HEK293 (cell line): Measurements from ENCODE around the gene ZNF574.

ENCODE experiments used
- HOXC10 ChIP-seq: sonication (generic); formaldehyde crosslinking; IDR thresholded peaks from 2 replicates; pipeline ENCODE4 v1.8.1; 2023; ENCODE audit warnings: mild to moderate bottlenecking, missing genetic modification reagents
- INSM2 ChIP-seq: fragments of 450-650 bp; formaldehyde crosslinking; IDR thresholded peaks from 2 replicates; pipeline ENCODE4 v1.5.1; 2016; ENCODE audit warnings: missing biosample characterization, missing genetic modification characterization
- KLF17 ChIP-seq: fragments of 450-650 bp; formaldehyde crosslinking; IDR thresholded peaks from 2 replicates; pipeline ENCODE4 v1.5.1; 2016; ENCODE audit warnings: missing biosample characterization, missing genetic modification characterization
- PRDM10 ChIP-seq: fragments of 450-650 bp; formaldehyde crosslinking; IDR thresholded peaks from 2 replicates; pipeline ENCODE4 v1.5.1; 2016; ENCODE audit warnings: missing biosample characterization, missing genetic modification characterization
- ZBTB11 ChIP-seq: fragments of 450-650 bp; formaldehyde crosslinking; conservative IDR thresholded peaks from 2 replicates; pipeline ENCODE4 v1.5.1; 2016; ENCODE audit warnings: low read depth, missing biosample characterization, missing genetic modification characterization
- ZBTB48 ChIP-seq: fragments of 450-650 bp; formaldehyde crosslinking; IDR thresholded peaks from 2 replicates; pipeline ENCODE4 v1.5.1; 2016; ENCODE audit warnings: missing biosample characterization, missing genetic modification characterization
- ZNF138 ChIP-seq: fragments of 450-650 bp; formaldehyde crosslinking; IDR thresholded peaks from 2 replicates; pipeline ENCODE4 v1.5.1; 2016; ENCODE audit warnings: missing biosample characterization, missing genetic modification characterization, borderline replicate concordance
- ZNF2 ChIP-seq: fragments of 450-650 bp; formaldehyde crosslinking; IDR thresholded peaks from 2 replicates; pipeline ENCODE4 v1.5.1; 2016; ENCODE audit warnings: missing biosample characterization, missing genetic modification characterization
- ZNF214 ChIP-seq: fragments of 450-650 bp; formaldehyde crosslinking; IDR thresholded peaks from 2 replicates; pipeline ENCODE4 v1.5.1; 2017; ENCODE audit warnings: missing biosample characterization, mild to moderate bottlenecking, missing genetic modification characterization, borderline replicate concordance
- ZNF280C ChIP-seq: fragments of 450-650 bp; formaldehyde crosslinking; IDR thresholded peaks from 2 replicates; pipeline ENCODE4 v1.5.1; 2016; ENCODE audit warnings: missing biosample characterization, missing genetic modification characterization
- ZNF280D ChIP-seq: fragments of 450-650 bp; formaldehyde crosslinking; IDR thresholded peaks from 2 replicates; pipeline ENCODE4 v1.5.1; 2016; ENCODE audit warnings: missing biosample characterization, missing genetic modification characterization
- ZNF398 ChIP-seq: fragments of 450-650 bp; formaldehyde crosslinking; IDR thresholded peaks from 2 replicates; pipeline ENCODE4 v1.5.1; 2017; ENCODE audit warnings: missing biosample characterization, missing genetic modification characterization
- ZNF488 ChIP-seq: fragments of 450-650 bp; formaldehyde crosslinking; IDR thresholded peaks from 2 replicates; pipeline ENCODE4 v1.5.1; 2016; ENCODE audit warnings: missing biosample characterization, missing genetic modification characterization
- ZNF501 ChIP-seq: fragments of 450-650 bp; formaldehyde crosslinking; IDR thresholded peaks from 2 replicates; pipeline ENCODE4 v1.5.1; 2016; ENCODE audit warnings: missing biosample characterization, missing genetic modification characterization
- ZNF776 ChIP-seq: fragments of 450-650 bp; formaldehyde crosslinking; IDR thresholded peaks from 2 replicates; pipeline ENCODE4 v1.5.0; 2017; ENCODE audit warnings: missing biosample characterization, missing genetic modification characterization, borderline replicate concordance
- ZNF792 ChIP-seq: fragments of 450-650 bp; formaldehyde crosslinking; IDR thresholded peaks from 2 replicates; pipeline ENCODE4 v1.5.1; 2016; ENCODE audit warnings: missing biosample characterization, missing genetic modification characterization
- ZSCAN5A ChIP-seq: fragments of 450-650 bp; formaldehyde crosslinking; IDR thresholded peaks from 2 replicates; pipeline ENCODE4 v1.5.1; 2016; ENCODE audit warnings: missing biosample characterization, missing genetic modification characterization

ZNF574 gene

GRCh38 chr19:42075364-42075615 is 676 bp upstream of the ZNF574 start (continued):
- TF ChIP-seq ZNF488 (tag by site-specific recombination) (no peak), ZNF792 (0 out of 2 replicates have a peak, but pooled peaks have one; percentile 52), KLF17 (0 out of 2 replicates have a peak, but pooled peaks have one; percentile 62), ZBTB48 (tag by site-specific recombination) (peak; percentile 78; the same call in 1 of the 2 replicates), ZNF2 (tag by site-specific recombination) (0 out of 2 replicates have a peak, but pooled peaks have one; percentile 43), ZSCAN5A (tag by site-specific recombination) (0 out of 2 replicates have a peak, but pooled peaks have one; percentile 17), INSM2 (tag by site-specific recombination) (0 out of 2 replicates have a peak, but pooled peaks have one; percentile 18), PRDM10 (tag by site-specific recombination) (no peak), ZNF776 (tag by site-specific recombination) (no peak), ZNF501 (tag by site-specific recombination) (peak; percentile 94; the same call in 1 of the 2 replicates), HOXC10 (CRISPR knock-in tag) (no peak), ZNF138 (no peak), ZBTB11 (peak; percentile 20; the same call in 1 of the 2 replicates), ZNF398 (peak; percentile 33; the same call in 1 of the 2 replicates), ZNF214 (no peak), ZNF280C (no peak), ZNF280D (tag by site-specific recombination) (no peak)
